Transverse colon (tissue), 4 donors: ENCODE data around the gene CTBP2. TPM values are rescaled to one million over a fixed set of nuclear protein-coding genes. Genes with fewer than 3 reads are reported as not detected.

Experiments used
- DNase-seq: peaks from one replicate; pipeline ENCODE4 v3.0.0-alpha.2; 2019
- H3K27ac ChIP-seq, 4 donors: fragments of 200-600 bp; sonication (generic); 2 replicates each; pipeline ENCODE4 v1.5.1; 2016 to 2018; ENCODE audit warnings: inconsistent platforms in 4 of 4
- H3K27me3 ChIP-seq: fragments of 200-600 bp; sonication (generic); 2 replicates; pipeline ENCODE4 v1.5.1; 2017; ENCODE audit warnings: inconsistent platforms
- H3K36me3 ChIP-seq, 4 donors: fragments of 200-600 bp; sonication (generic); 2 replicates each; pipeline ENCODE4 v1.5.1; 2017 to 2019; ENCODE audit warnings: inconsistent platforms in 4 of 4
- H3K4me1 ChIP-seq, 4 donors: fragments of 200-600 bp; sonication (generic); 2 replicates each; pipeline ENCODE4 v1.5.1; 2017 to 2020; ENCODE audit warnings: inconsistent platforms in 4 of 4
- H3K4me3 ChIP-seq, 4 donors: fragments of 200-600 bp; sonication (generic); 1 replicate in 1 of 4; 2 replicates in 3 of 4; pipeline versions ENCODE4 v1.5.1 to v1.6.1; 2017 to 2019; ENCODE audit warnings: inconsistent platforms in 4 of 4
- H3K9me3 ChIP-seq, 2 donors: fragments of 200-600 bp; sonication (generic); 2 replicates each; pipeline ENCODE4 v1.5.1; 2017 to 2019; ENCODE audit warnings: inconsistent platforms in 2 of 2
- EP300 ChIP-seq: sonication (generic); formaldehyde crosslinking; IDR thresholded peaks from one replicate; pipeline ENCODE4 v1.6.1; 2017; ENCODE audit warnings: antibody characterized with exemption, low read depth
- POLR2A ChIP-seq: fragments of 450-650 bp; IDR thresholded peaks from one replicate; pipeline ENCODE4 v1.6.1; 2016; ENCODE audit warnings: antibody characterized with exemption, mild to moderate bottlenecking, moderate library complexity
- POLR2AphosphoS5 ChIP-seq, 3 donors: sonication (generic); formaldehyde crosslinking; IDR thresholded peaks; one replicate each; pipeline ENCODE4 v1.6.1; 2016; ENCODE audit warnings: antibody characterized with exemption in 3 of 3
- WGBS, 2 donors: methylation state at CpG; one replicate each; pipeline ENCODE4 v1.1.5; 2018; ENCODE audit warnings: low coverage in 1 of 2; 5-methylcytosine and 5-hydroxymethylcytosine counted together
- in situ Hi-C, 4 donors: fragments of 200-750 bp; cut with MboI; loops; one replicate each; pipeline versions ENCODE4 v1.15.0 to v1.15.1; 2017; ENCODE audit warnings: low sequenced_read_pairs in 3 of 4, low pct_ligation_motif_present in 1 of 4, low pct_unique_long_range_greater_than_20kb in 1 of 4
- intact Hi-C: fragments of 100-400 bp; cut with DNase I; formaldehyde crosslinking; loops from one replicate; pipeline ENCODE4 v1.15.1; 2023; ENCODE audit warnings: low total_unique reads
- total RNA-seq, 4 donors: library from RNA; depleted of rRNA; stranded (reverse); fragments of >200 nt; gene quantifications; one replicate each; pipeline ENCODE4 v1.1.0, GENCODE V29; 2016
- TF ChIP-seq, protein P1 (sequence below), 5 experiments: fragments of 200-600 bp in 3 of 5; fragments of 450-650 bp in 2 of 5; sonication (generic) in 3 of 5; IDR thresholded peaks; 1 replicate in 2 of 5; 2 replicates in 3 of 5; pipeline ENCODE4 v1.5.1; 2016 to 2017; ENCODE audit warnings: antibody characterized with exemption in 5 of 5, inconsistent platforms in 3 of 5, mild to moderate bottlenecking in 2 of 5, moderate library complexity in 1 of 5

The CTBP2 gene
- total RNA-seq, 4 donors from 2014 or later, result 71.9 to 247 (median 98.4) TPM

DNA sequence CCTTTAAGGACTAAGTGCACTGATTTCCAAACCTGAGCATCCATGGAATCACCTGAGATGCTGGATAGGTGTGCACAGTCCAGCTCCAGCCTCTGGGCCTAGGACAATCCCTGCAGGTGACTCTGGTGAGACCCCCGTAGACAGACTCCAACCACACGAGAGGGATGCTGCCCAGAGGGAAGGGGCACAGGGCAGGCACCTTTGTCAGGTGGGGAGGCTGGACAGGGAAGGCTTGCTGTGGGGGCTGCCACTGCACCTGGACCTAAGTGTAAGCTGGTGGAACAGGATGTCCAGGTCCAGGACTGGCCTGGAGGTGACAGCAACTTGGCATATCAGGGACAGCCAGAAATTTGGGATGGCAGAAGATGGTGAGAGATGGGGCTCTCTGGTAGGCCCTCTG is 45.1 kb upstream of the CTBP2 start:
- Histone ChIP-seq H3K36me3 (no peaks in the 10 kb centered on the region), H3K27ac (no peak overlapping the region), H3K4me1 (no peaks in the 10 kb centered on the region), H3K4me3 (no peak overlapping the region), H3K9me3 (no peaks in the 10 kb centered on the region), H3K27me3 (peaks cover under 1% of the 10 kb centered on the region)
- no peak for DNase-seq
- in situ Hi-C loops, result no loop called here
- intact Hi-C loops, result no loop called here
- WGBS, 2 donors, result 95% methylated on average over 2 of the region's 2 CpGs; no CpG with 5 or more reads in 1 of the 2 donors
- TF ChIP-seq EP300 (no peak), POLR2A (no peak), POLR2AphosphoS5 (IDR thresholded peaks at IDR 0.05) (no peak)
- TF ChIP-seq, protein P1, sequence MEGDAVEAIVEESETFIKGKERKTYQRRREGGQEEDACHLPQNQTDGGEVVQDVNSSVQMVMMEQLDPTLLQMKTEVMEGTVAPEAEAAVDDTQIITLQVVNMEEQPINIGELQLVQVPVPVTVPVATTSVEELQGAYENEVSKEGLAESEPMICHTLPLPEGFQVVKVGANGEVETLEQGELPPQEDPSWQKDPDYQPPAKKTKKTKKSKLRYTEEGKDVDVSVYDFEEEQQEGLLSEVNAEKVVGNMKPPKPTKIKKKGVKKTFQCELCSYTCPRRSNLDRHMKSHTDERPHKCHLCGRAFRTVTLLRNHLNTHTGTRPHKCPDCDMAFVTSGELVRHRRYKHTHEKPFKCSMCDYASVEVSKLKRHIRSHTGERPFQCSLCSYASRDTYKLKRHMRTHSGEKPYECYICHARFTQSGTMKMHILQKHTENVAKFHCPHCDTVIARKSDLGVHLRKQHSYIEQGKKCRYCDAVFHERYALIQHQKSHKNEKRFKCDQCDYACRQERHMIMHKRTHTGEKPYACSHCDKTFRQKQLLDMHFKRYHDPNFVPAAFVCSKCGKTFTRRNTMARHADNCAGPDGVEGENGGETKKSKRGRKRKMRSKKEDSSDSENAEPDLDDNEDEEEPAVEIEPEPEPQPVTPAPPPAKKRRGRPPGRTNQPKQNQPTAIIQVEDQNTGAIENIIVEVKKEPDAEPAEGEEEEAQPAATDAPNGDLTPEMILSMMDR (IDR thresholded peaks at IDR 0.05), result no peak

GRCh38 chr10:125204400-125204799 is 44.0 kb upstream of the CTBP2 start:
- intact Hi-C loops (no loop called here), in situ Hi-C loops (no loop called here)
- TF ChIP-seq POLR2A (no peak), EP300 (no peak), POLR2AphosphoS5 (IDR thresholded peaks at IDR 0.05) (no peak)
- TF ChIP-seq, protein P1 (IDR thresholded peaks at IDR 0.05), result no peak
- DNase-seq, result no peak
- H3K36me3 ChIP-seq, result no peaks in the 10 kb centered on the region
- H3K27me3 ChIP-seq, result peaks cover 9% of the 10 kb centered on the region
- no peaks in the 10 kb centered on the region for H3K4me1 ChIP-seq
- H3K27ac ChIP-seq, result no peak overlapping the region
- 78% methylated on average over 5 of the region's 5 CpGs; no CpG with 5 or more reads in 1 of the 2 donors for WGBS, 2 donors
- no peaks in the 10 kb centered on the region for H3K9me3 ChIP-seq
- H3K4me3 ChIP-seq, result no peak overlapping the region

GRCh38 chr10:125203186-125203800 is 42.9 kb upstream of the CTBP2 start:
- Histone ChIP-seq H3K9me3 (no peaks in the 10 kb centered on the region), H3K4me1 (no peaks in the 10 kb centered on the region), H3K27ac (no peak overlapping the region), H3K27me3 (peaks cover 9% of the 10 kb centered on the region), H3K4me3 (no peak overlapping the region), H3K36me3 (no peaks in the 10 kb centered on the region)
- in situ Hi-C loops (no loop called here), intact Hi-C loops (no loop called here)
- no peak for DNase-seq
- TF ChIP-seq POLR2AphosphoS5 (IDR thresholded peaks at IDR 0.05) (no peak), EP300 (no peak), POLR2A (no peak)
- TF ChIP-seq, protein P1 (IDR thresholded peaks at IDR 0.05), result no peak
- WGBS, 2 donors, result 76 to 86% methylated on average over 7 to 10 of the region's 10 CpGs

DNA sequence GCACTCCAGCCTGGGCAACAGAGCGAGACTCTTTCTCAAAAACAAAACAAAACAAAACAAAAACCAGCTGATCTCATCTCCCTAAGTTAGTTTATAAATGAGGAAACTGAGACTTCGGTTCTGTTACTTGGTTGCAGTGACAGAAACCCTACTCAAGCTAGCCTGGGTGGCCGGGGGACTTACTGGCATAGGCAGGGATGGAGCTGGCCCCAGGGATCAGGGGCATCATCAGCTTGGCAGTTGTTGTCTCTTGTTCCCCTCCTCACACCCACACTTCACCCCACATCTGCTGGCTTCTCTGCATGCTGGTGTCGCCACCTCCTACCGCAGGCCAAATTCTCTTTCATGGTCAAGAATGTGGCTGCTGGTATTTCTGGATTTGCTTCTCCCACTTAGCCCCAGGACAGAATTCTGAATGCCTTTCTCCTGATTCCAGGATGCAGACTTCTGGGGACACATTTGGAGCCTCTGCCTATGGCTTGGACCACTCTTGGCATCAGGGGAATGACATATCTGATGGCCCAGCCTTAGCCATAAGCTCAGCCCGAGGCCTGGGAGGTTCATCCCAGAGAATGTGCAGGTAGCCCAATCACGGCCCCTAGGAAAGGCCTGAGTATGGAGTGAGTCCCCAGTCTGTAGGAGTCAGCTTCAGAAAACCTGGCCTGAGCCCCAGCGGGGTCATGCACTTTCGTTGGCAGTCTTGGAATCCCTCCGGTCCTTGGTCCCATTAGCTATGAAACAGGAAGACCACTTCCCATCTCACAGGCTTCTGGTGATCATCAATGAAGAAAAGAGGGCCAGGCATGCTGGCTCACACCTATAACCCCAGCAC is 41.6 kb upstream of the CTBP2 start:
- Histone ChIP-seq H3K27ac (no peak overlapping the region), H3K9me3 (no peaks in the 10 kb centered on the region), H3K4me1 (no peaks in the 10 kb centered on the region), H3K4me3 (no peak overlapping the region), H3K36me3 (no peaks in the 10 kb centered on the region), H3K27me3 (peaks cover 9% of the 10 kb centered on the region)
- WGBS, 2 donors, result 80 to 94% methylated on average over 2 to 10 of the region's 10 CpGs
- no peak for DNase-seq
- intact Hi-C loops (no loop called here), in situ Hi-C loops (no loop called here)
- TF ChIP-seq POLR2AphosphoS5 (IDR thresholded peaks at IDR 0.05), result no peak
- no peak for TF ChIP-seq EP300
- TF ChIP-seq POLR2A, result no peak
- TF ChIP-seq, protein P1 (IDR thresholded peaks at IDR 0.05), result no peak
